ENCODE data around the gene FOXA3. TPM values are rescaled to one million over a fixed set of nuclear protein-coding genes. Genes with fewer than 3 reads are reported as not detected.
"Not testable (repeated sequence)": the region's sequence is repeated elsewhere in the genome, so short reads cannot be mapped to it uniquely, and the experiment has no call there.

FOXA3 gene
- total RNA-seq, 4 donors from 2014 or later, result not detected

DNA sequence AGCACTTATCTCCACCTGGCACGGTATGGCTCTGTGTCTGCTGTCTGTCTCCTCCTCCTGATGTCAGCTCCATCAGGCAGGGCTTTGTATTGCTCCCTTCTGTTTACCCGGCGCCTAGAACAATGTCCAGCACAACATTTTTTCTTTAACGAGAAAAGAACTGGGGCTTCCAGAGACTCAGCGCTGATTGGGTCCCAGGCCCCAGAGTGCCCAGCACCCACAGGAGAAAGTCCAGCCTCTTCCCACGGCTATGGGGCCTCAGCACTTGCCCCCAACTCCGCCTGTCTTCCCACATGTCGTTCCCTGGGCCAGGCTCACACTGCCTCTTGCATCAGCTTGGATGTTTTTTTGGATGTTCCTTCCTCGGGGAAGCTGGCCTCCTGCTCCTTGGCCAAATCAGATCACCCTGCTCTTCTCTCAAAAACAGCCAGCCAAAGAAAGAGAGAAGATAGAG, 31.4 kb downstream of the FOXA3 start:
- Histone ChIP-seq H3K27ac (replicated peaks in 1 of 4) (peak overlapping the region in 1 of 4 donors; percentile 42), H3K9me3 (no peaks in the 10 kb centered on the region), H3K36me3 (peaks cover 26 to 76% (median 53%) of the 10 kb centered on the region in 4 donors), H3K27me3 (no peaks in the 10 kb centered on the region), H3K4me1 (peaks cover under 1 to 8% (median 6%) of the 10 kb centered on the region in 4 donors), H3K4me3 (no peak overlapping the region)
- intact Hi-C loops (cut with DNase I), result no loop called here
- WGBS, result 74% methylated on average over 9 of the region's 9 CpGs
- TF ChIP-seq EP300 (IDR thresholded peaks at IDR 0.05) (no peak), POLR2A (IDR thresholded peaks at IDR 0.05; ENCODE audit: low read depth) (no peak), POLR2AphosphoS5 (IDR thresholded peaks at IDR 0.05) (no peak)
- TF ChIP-seq, protein P1, sequence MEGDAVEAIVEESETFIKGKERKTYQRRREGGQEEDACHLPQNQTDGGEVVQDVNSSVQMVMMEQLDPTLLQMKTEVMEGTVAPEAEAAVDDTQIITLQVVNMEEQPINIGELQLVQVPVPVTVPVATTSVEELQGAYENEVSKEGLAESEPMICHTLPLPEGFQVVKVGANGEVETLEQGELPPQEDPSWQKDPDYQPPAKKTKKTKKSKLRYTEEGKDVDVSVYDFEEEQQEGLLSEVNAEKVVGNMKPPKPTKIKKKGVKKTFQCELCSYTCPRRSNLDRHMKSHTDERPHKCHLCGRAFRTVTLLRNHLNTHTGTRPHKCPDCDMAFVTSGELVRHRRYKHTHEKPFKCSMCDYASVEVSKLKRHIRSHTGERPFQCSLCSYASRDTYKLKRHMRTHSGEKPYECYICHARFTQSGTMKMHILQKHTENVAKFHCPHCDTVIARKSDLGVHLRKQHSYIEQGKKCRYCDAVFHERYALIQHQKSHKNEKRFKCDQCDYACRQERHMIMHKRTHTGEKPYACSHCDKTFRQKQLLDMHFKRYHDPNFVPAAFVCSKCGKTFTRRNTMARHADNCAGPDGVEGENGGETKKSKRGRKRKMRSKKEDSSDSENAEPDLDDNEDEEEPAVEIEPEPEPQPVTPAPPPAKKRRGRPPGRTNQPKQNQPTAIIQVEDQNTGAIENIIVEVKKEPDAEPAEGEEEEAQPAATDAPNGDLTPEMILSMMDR (IDR thresholded peaks at IDR 0.05), result no peak
- no peak for DNase-seq (ENCODE audit: extremely low spot score)

DNA sequence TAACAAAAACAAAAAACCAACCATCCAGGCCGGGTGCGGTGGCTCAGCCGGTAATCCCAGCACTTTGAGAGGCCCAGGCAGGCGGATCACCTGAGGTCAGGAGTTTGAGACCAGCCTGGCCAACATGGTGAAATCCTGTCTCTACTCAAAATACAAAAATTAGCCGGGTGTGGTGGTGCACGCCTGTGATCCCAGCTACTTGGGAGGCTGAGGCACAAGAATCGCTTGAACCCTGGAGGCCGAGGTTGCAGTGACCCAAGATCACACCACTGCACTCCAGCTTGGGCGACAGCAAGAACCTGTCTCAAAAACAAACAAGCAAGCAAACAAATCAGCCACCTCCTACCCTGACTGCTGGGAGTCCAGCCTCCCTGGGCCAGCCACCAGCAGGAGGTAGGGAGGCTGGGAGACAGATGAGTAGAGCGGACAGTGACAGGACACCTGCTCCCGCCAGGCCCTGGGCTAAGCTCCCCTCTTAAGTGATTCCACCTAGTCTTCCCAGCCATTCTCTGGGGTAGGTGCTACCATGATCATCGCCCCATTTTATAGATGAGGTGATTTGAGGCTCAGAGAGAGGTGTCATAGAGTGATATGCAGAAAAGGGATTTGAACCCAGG, 32.0 kb downstream of the FOXA3 start:
- H3K4me3 ChIP-seq; DNase-seq (ENCODE audit: extremely low spot score); H3K27me3 ChIP-seq; H3K9me3 ChIP-seq; intact Hi-C loops (cut with DNase I): not testable (repeated sequence)
- peaks cover 6 to 14% (median 12%) of the 10 kb centered on the region in 4 donors for H3K4me1 ChIP-seq
- 96% methylated on average over 11 of the region's 12 CpGs for WGBS
- peaks cover 26 to 71% (median 48%) of the 10 kb centered on the region in 4 donors for H3K36me3 ChIP-seq
- peak overlapping the region in 1 of 4 donors; percentile 22 for H3K27ac ChIP-seq (replicated peaks in 1 of 4)

DNA sequence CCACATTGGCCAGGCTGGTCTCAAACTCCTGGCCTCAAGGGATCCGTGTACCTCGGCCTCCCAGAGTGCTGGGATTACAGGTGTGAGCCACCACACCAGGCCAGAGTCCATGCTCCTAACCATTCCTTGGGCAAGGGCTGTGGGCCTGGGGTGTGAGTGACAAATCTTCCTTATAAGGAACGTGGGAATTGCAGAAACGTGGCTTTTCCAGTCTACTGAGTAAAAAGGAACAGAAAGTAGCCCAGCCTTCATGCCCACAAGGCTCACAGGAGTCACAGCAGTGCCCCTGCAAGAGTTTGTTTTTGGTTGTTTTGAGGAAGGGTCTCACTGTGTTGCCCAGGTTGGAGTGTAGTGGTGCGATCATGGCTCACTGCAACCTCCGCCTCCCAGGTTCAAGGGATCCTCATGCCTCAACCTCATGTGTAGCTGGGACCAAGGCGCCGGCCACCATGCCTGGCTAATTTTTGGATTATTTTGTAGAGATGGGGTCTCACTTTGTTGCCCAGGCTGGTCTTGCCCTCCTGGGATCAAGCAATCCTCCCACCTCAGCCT, 33.2 kb downstream of the FOXA3 start:
- no peaks in the 10 kb centered on the region for H3K9me3 ChIP-seq
- TF ChIP-seq, protein P1 (IDR thresholded peaks at IDR 0.05), result no peak
- no peak for TF ChIP-seq POLR2AphosphoS5 (IDR thresholded peaks at IDR 0.05)
- no peak for TF ChIP-seq EP300 (IDR thresholded peaks at IDR 0.05)
- no peak for TF ChIP-seq POLR2A (IDR thresholded peaks at IDR 0.05; ENCODE audit: low read depth)
- WGBS, result 96% methylated on average over 8 of the region's 8 CpGs
- peaks cover 13 to 26% (median 23%) of the 10 kb centered on the region in 4 donors for H3K4me1 ChIP-seq
- DNase-seq (ENCODE audit: extremely low spot score), result no peak
- H3K36me3 ChIP-seq, result peaks cover 26 to 58% (median 47%) of the 10 kb centered on the region in 4 donors
- intact Hi-C loops (cut with DNase I), result no loop called here
- H3K27me3 ChIP-seq, result peaks cover 0 to 4% (median 0%) of the 10 kb centered on the region in 4 donors
- no peak overlapping the region for H3K4me3 ChIP-seq
- no peak overlapping the region for H3K27ac ChIP-seq (replicated peaks in 1 of 4)

DNA sequence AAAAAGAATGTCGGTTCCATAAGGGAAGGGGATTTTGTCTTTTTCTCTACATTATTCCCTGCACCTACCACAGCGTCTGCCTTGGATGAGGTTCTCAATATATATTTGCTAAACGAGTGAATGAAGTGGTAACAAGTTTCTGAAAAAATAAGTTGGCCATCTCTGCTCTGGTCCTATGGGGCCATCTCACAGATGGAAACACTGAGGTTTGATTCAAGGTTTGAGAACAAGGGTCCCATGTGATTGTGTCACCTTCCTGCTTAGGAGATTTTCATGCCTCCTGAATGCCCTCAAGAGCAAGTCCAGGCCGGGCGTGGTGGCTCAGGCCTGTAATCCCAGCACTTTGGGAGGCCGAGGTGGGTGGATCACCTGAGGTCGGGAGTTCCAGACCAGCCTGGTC, 35.1 kb downstream of the FOXA3 start:
- Histone ChIP-seq H3K4me1 (peaks cover 18 to 34% (median 30%) of the 10 kb centered on the region in 4 donors), H3K9me3 (no peaks in the 10 kb centered on the region), H3K27me3 (peaks cover 0 to 4% (median 0%) of the 10 kb centered on the region in 4 donors), H3K4me3 (no peak overlapping the region), H3K27ac (replicated peaks in 1 of 4) (no peak overlapping the region), H3K36me3 (peaks cover 26 to 51% (median 46%) of the 10 kb centered on the region in 4 donors)
- intact Hi-C loops (cut with DNase I), result no loop called here
- DNase-seq (ENCODE audit: extremely low spot score), result no peak
- 94% methylated on average over 7 of the region's 7 CpGs for WGBS
- TF ChIP-seq EP300 (IDR thresholded peaks at IDR 0.05), result no peak
- TF ChIP-seq, protein P1 (IDR thresholded peaks at IDR 0.05), result no peak
- TF ChIP-seq POLR2A (IDR thresholded peaks at IDR 0.05; ENCODE audit: low read depth), result no peak
- no peak for TF ChIP-seq POLR2AphosphoS5 (IDR thresholded peaks at IDR 0.05)

DNA sequence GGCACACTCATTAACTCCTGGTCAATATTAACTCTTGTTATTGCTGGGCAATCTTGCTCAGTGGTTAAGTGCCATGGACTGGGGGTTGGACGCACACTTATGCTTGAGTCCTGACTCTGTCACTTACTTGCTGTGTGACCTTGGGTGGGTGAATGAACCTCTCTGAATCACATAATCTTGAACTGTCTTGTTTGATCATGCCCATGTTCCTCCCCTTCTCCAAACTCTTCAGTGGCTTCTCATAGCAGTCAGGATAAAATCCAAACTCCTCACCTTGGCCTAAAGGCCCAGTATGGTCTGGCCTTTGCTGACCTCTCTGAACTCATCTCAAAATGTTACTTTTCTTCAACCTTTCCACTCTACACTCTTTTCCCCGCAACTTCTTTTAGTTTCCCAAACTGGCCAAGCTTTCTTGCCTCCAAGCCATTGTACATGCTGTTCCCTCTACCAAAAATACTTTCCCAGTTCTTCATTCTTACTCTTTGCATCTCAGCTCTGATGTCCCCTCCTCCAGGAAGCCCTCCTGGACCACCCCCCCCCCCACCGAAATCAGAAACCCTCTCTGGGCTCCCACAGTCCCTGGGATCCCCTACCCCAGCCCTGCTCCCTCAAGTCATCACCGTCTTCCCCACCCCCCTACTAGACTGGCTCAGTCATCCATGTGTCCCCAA, 35.9 kb downstream of the FOXA3 start:
- Histone ChIP-seq H3K27ac (replicated peaks in 1 of 4) (no peak overlapping the region), H3K9me3 (no peaks in the 10 kb centered on the region), H3K4me3 (no peak overlapping the region), H3K27me3 (peaks cover 0 to 4% (median 0%) of the 10 kb centered on the region in 4 donors), H3K36me3 (peaks cover 26 to 46% (median 42%) of the 10 kb centered on the region in 4 donors), H3K4me1 (peaks cover 18 to 34% (median 30%) of the 10 kb centered on the region in 4 donors)
- no peak for DNase-seq (ENCODE audit: extremely low spot score)
- TF ChIP-seq, protein P1 (IDR thresholded peaks at IDR 0.05), result no peak
- TF ChIP-seq EP300 (IDR thresholded peaks at IDR 0.05), result no peak
- TF ChIP-seq POLR2A (IDR thresholded peaks at IDR 0.05; ENCODE audit: low read depth), result no peak
- no peak for TF ChIP-seq POLR2AphosphoS5 (IDR thresholded peaks at IDR 0.05)
- intact Hi-C loops (cut with DNase I), result loop anchor here (10.0 kb wide), 1 partner anchor 95 kb away; the partner anchor contains the start of gene CCDC61
- 96% methylated on average over 4 of the region's 4 CpGs for WGBS
